Parathyroid adenoma (tissue), 2 donors: ENCODE data around the gene ARHGAP10.
A peak's percentile ranks its signal among the peaks of the same experiment; 100 is the strongest.

ENCODE experiments used
- H2AFZ ChIP-seq: fragments of 300-600 bp; sonication (generic); one replicate; pipeline ENCODE4 v1.7.0; 2017; ENCODE audit warnings: antibody characterized with exemption, mild to moderate bottlenecking
- H3K27ac ChIP-seq: fragments of 300-600 bp; sonication (generic); one replicate; pipeline ENCODE4 v1.7.0; 2017
- H3K27me3 ChIP-seq: fragments of 300-600 bp; sonication (generic); one replicate; pipeline ENCODE4 v1.7.0; 2017; ENCODE audit warnings: low read length; ENCODE audit not compliant: control insufficient read depth, insufficient read depth
- H3K36me3 ChIP-seq: fragments of 300-600 bp; sonication (generic); one replicate; pipeline ENCODE4 v1.7.0; 2017; ENCODE audit warnings: low read length; ENCODE audit not compliant: control insufficient read depth, insufficient read depth
- H3K4me1 ChIP-seq: fragments of 300-600 bp; sonication (generic); one replicate; pipeline ENCODE4 v1.7.0; 2017; ENCODE audit warnings: control low read depth
- H3K4me2 ChIP-seq: fragments of 300-600 bp; sonication (generic); one replicate; pipeline ENCODE4 v1.7.0; 2017; ENCODE audit warnings: low read length
- H3K4me3 ChIP-seq: fragments of 300-600 bp; sonication (generic); one replicate; pipeline ENCODE4 v1.7.0; 2017; ENCODE audit warnings: low read depth, low read length
- H3K79me2 ChIP-seq: fragments of 300-600 bp; sonication (generic); one replicate; pipeline ENCODE4 v1.7.0; 2017; ENCODE audit warnings: control low read depth
- H3K9ac ChIP-seq: fragments of 300-600 bp; sonication (generic); one replicate; pipeline ENCODE4 v1.7.0; 2017; ENCODE audit warnings: mild to moderate bottlenecking
- H3K9me3 ChIP-seq: fragments of 300-600 bp; sonication (generic); one replicate; pipeline ENCODE4 v1.7.0; 2017; ENCODE audit warnings: low read length; ENCODE audit not compliant: control insufficient read depth
- TF ChIP-seq, protein P1 (sequence below): fragments of 300-600 bp; sonication (generic); IDR thresholded peaks from one replicate; pipeline ENCODE4 v1.7.0; 2017; ENCODE audit warnings: antibody characterized with exemption, mild to moderate bottlenecking
- donor health status: primary hyperparathyroidism.

Gene ARHGAP10

DNA sequence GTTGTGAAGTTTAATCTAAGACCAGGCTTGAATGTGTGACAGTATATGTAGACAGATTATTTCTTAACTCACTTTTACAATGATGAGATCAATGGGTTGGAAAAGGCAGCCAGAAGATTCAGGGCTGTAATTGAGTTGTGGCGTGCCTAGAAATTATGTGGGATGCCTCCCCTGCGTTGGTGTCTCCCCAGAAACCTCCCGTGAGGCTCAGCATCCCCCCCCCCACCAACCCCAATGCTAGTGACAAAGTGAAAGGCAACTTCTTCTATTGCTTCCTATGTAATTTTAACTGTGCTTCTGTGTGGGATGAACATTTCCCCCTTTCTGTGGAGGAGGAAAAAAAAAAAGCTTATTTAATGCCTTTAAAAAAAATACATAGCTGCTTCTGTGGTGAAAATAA lies 297.9 kb downstream of the ARHGAP10 start:
- Histone ChIP-seq H3K4me3 (no peak overlapping the region), H3K4me1 (peaks cover 12% of the 10 kb centered on the region), H3K4me2 (no peak overlapping the region), H3K9me3 (no peaks in the 10 kb centered on the region), H3K79me2 (no peaks in the 10 kb centered on the region), H3K27ac (no peak overlapping the region), H3K9ac (no peak overlapping the region), H3K36me3 (no peaks in the 10 kb centered on the region), H3K27me3 (no peaks in the 10 kb centered on the region), H2AFZ (no peak overlapping the region)
- TF ChIP-seq, protein P1, sequence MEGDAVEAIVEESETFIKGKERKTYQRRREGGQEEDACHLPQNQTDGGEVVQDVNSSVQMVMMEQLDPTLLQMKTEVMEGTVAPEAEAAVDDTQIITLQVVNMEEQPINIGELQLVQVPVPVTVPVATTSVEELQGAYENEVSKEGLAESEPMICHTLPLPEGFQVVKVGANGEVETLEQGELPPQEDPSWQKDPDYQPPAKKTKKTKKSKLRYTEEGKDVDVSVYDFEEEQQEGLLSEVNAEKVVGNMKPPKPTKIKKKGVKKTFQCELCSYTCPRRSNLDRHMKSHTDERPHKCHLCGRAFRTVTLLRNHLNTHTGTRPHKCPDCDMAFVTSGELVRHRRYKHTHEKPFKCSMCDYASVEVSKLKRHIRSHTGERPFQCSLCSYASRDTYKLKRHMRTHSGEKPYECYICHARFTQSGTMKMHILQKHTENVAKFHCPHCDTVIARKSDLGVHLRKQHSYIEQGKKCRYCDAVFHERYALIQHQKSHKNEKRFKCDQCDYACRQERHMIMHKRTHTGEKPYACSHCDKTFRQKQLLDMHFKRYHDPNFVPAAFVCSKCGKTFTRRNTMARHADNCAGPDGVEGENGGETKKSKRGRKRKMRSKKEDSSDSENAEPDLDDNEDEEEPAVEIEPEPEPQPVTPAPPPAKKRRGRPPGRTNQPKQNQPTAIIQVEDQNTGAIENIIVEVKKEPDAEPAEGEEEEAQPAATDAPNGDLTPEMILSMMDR = no peak

DNA sequence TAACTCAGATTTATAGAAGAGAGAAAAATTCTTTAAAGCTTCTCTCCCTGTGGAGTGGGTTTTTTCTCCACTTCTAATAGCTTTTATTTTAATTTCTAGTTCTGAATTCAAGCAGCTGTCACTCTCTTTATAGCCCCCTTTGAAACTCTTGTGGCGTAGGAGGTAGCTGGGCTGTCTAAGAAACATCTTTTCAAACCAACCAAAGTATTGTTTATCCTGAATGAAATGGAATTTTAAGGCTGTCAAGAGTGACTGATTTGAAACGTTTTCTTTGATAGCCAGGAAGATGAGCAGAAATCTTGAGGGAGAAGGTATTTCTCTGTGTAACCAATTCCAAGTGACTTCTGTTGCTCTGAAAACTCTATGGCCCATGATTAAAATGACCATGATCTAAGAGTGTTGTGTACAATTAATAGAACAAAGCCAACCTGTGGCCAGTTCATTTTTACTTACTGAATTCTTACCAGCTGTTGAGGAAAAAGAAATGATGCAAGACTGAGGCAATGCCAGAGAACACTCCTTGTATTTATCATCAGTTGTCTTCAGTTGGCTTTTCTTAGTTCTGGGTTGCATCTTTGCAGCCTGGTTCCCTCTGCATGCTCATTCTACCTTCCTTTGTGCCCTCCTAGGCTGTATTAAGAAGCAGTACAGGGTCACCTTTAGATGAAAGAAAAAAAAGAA lies 298.4 kb downstream of the ARHGAP10 start:
- Histone ChIP-seq H3K4me2 (no peak overlapping the region), H3K79me2 (no peaks in the 10 kb centered on the region), H3K4me1 (peaks cover 12% of the 10 kb centered on the region), H3K4me3 (no peak overlapping the region), H3K9ac (no peak overlapping the region), H3K27ac (no peak overlapping the region), H3K36me3 (no peaks in the 10 kb centered on the region), H3K9me3 (no peaks in the 10 kb centered on the region), H3K27me3 (no peaks in the 10 kb centered on the region), H2AFZ (no peak overlapping the region)
- TF ChIP-seq, protein P1 = no peak

DNA sequence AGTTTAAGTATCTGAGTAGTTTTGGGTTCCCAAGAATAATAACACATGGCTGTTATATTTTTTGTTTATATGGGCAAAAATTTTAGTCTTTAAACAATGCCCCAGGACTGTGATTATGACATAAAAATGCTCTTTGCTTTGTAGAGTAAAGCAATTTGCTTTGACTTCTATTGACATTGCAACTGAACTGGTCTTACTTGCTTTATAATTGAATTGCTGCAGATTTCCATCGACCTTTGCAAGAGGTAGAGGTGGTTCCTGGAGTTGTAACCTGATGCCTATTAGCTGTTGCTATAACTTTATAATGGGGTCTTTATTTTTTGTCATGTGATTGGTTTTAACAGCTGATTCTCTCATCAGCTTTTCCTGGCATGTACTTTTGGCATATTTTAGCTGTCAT lies 302.9 kb downstream of the ARHGAP10 start:
- peak overlapping the region; percentile 71 for H3K27ac ChIP-seq
- no peak overlapping the region for H3K4me3 ChIP-seq
- TF ChIP-seq, protein P1 = no peak
- H2AFZ ChIP-seq = no peak overlapping the region
- peaks cover 3% of the 10 kb centered on the region for H3K4me1 ChIP-seq
- H3K9me3 ChIP-seq = no peaks in the 10 kb centered on the region
- H3K79me2 ChIP-seq = peaks cover 3% of the 10 kb centered on the region
- no peaks in the 10 kb centered on the region for H3K36me3 ChIP-seq
- H3K9ac ChIP-seq = no peak overlapping the region
- H3K27me3 ChIP-seq = no peaks in the 10 kb centered on the region
- H3K4me2 ChIP-seq = no peak overlapping the region

DNA sequence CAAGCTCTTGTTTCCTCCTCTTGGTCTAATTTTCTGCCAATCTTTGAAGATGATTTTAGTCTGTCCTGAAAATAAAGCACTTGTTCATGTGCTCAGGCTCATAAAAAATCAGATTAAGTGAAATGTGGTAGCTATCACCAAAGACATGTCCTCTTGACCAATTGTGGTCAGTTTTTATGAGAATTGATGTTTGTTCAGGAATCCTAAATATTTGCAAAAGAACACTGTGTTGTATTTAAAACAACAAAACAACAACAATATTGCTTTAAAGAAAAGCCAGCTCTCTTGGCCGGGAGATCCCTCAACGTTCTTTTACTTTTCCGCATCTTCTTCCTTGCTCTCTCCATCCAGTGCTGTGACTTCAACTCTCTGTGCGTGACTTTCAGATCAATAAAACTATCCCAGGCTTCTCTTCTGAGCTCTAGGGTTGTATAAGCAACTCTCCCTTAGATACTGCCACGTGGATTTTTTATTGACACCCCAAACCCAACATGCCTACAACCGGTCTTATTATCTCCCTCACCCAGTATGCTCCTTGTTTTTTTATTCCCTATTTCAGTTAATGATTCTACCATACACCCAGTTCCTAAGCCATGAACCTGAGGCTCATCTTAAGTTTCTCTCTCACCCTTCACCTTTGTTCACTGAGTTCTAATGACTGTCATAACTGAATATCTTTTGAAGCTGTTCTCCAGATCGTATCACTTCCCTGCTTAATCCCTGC lies 309.9 kb downstream of the ARHGAP10 start:
- Histone ChIP-seq H3K36me3 (no peaks in the 10 kb centered on the region), H3K9me3 (no peaks in the 10 kb centered on the region), H3K27ac (no peak overlapping the region), H3K79me2 (no peaks in the 10 kb centered on the region), H3K27me3 (no peaks in the 10 kb centered on the region), H3K9ac (no peak overlapping the region), H3K4me3 (no peak overlapping the region), H3K4me1 (peaks cover 5% of the 10 kb centered on the region), H2AFZ (peak overlapping the region; percentile 42), H3K4me2 (no peak overlapping the region)
- TF ChIP-seq, protein P1 = no peak
